ENCODE measurements around the gene HOXA3. TPM values are rescaled to one million over a fixed set of nuclear protein-coding genes. Genes with fewer than 3 reads are reported as not detected.

HOXA3 gene
- total RNA-seq, 6 donors from 2014 or later: 0.20 to 11.4 (median 3.5) TPM

DNA sequence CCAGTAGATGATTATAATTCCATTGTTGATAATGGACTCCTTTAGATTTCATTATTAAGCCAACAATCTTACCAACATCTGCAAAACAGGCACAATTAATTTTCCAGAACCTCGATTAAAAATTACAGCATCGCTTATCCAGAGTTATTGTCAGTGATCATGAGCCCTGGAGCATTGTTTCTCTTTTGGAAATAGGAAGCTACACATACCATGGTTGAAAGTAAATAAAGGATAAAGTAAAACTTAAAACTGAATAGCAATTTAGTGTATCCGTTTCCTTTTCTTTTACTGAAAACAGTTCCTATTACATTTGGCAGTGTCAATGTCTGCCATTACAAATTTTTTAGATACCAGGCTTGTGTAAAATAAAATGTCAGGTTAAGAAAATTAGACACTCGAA, 40.0 kb downstream of the HOXA3 start:
- TF ChIP-seq POLR2A (IDR thresholded peaks at IDR 0.05) (no peak), POLR2AphosphoS5 (IDR thresholded peaks at IDR 0.05) (no peak), EP300 (IDR thresholded peaks at IDR 0.05) (no peak)
- TF ChIP-seq, protein P1, sequence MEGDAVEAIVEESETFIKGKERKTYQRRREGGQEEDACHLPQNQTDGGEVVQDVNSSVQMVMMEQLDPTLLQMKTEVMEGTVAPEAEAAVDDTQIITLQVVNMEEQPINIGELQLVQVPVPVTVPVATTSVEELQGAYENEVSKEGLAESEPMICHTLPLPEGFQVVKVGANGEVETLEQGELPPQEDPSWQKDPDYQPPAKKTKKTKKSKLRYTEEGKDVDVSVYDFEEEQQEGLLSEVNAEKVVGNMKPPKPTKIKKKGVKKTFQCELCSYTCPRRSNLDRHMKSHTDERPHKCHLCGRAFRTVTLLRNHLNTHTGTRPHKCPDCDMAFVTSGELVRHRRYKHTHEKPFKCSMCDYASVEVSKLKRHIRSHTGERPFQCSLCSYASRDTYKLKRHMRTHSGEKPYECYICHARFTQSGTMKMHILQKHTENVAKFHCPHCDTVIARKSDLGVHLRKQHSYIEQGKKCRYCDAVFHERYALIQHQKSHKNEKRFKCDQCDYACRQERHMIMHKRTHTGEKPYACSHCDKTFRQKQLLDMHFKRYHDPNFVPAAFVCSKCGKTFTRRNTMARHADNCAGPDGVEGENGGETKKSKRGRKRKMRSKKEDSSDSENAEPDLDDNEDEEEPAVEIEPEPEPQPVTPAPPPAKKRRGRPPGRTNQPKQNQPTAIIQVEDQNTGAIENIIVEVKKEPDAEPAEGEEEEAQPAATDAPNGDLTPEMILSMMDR (IDR thresholded peaks at IDR 0.05): no peak
- H3K27ac ChIP-seq: peak overlapping the region in 3 of 4 donors; percentile 60 to 95 (median 92)
- no peak for ATAC-seq (ENCODE audit: low FRiP score in 2 of 2)
- peaks cover 16 to 34% (median 30%) of the 10 kb centered on the region in 4 donors for H3K4me1 ChIP-seq
- no peaks in the 10 kb centered on the region for H3K9me3 ChIP-seq
- peaks cover 0 to 3% (median 0%) of the 10 kb centered on the region in 4 donors for H3K27me3 ChIP-seq
- no peaks in the 10 kb centered on the region for H3K36me3 ChIP-seq
- peak overlapping the region in 1 of 4 donors; percentile 72 for H3K4me3 ChIP-seq
- DNase-seq: no peak
- 25 to 41% methylated on average over 4 of the region's 4 CpGs for WGBS, 2 donors

DNA sequence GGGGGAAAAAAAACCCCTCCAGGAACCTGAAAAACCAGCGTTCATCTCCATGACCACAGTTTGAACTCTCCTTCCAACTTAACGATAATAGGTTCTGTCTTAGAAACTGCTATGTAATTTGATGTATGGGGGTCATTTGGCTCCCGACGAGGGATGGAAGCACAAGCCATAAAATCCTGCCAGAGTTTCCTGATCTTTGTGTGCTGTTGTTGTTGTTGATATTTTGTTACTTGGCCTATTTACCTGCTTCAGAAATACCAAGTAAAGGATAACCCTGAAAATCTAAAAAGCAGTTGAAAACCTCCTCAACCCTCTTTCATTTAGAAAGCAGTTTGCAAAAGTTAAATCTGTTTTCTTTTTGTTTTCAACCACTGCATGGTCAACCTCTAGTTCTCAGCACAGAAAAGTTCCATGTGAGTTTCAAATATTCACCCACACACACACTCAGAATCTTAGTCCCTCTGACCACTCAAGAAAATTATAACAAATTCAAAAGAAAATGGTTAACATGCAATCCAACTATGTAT, 40.6 kb downstream of the HOXA3 start:
- TF ChIP-seq EP300 (IDR thresholded peaks at IDR 0.05) (no peak), POLR2A (IDR thresholded peaks at IDR 0.05) (no peak), POLR2AphosphoS5 (IDR thresholded peaks at IDR 0.05) (no peak)
- TF ChIP-seq, protein P1 (IDR thresholded peaks at IDR 0.05): no peak

DNA sequence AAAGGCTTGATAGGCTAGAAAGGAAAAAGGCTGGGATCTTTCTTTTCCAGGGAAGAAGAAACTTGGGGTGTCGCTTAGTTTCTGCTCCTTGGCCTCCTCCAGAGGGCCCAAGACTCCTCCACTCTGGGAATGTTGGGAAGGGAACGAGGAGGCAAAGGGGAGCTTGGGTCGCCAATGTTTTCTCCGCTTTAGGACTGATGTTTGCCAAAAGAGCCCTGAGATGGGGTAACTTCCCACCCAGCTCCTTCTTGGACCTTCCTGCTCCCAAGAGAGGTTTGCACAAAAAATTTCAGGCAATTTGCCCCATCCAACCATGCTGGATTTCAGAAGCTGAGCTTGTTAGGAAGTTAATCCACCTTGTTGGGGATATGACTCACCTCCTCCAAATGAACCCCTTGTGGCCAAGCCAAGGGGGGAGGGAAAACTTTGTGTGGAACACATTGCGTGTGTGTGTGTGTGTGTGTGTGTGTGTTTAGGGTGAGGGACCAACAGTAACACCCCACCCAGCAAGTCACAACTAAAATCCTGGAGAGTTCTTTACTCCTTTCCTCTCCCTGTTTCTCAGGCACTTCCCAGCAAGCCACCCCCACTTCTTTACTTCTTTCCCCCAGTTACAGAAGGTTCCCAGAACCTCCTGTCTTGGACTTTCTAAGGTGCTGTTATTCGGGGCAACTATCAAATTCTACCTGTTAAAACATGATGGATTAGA, 41.2 kb downstream of the HOXA3 start:
- 45 to 68% methylated on average over 6 of the region's 6 CpGs for WGBS, 2 donors
- Histone ChIP-seq H3K4me1 (peaks cover 16 to 37% (median 35%) of the 10 kb centered on the region in 4 donors), H3K9me3 (no peaks in the 10 kb centered on the region), H3K36me3 (no peaks in the 10 kb centered on the region), H3K27ac (peak overlapping the region; percentile 44 to 95 (median 60)), H3K27me3 (peaks cover 0 to 3% (median 0%) of the 10 kb centered on the region in 4 donors), H3K4me3 (peak overlapping the region in 2 of 4 donors; percentile 27 to 72)
- ATAC-seq (ENCODE audit: low FRiP score in 2 of 2) (peak in 1 of 2 donors; percentile 22), DNase-seq (no peak)
- TF ChIP-seq POLR2AphosphoS5 (IDR thresholded peaks at IDR 0.05): peak in 1 of 2 donors; percentile 67
- no peak for TF ChIP-seq POLR2A (IDR thresholded peaks at IDR 0.05)
- TF ChIP-seq EP300 (IDR thresholded peaks at IDR 0.05): no peak
- TF ChIP-seq, protein P1 (IDR thresholded peaks at IDR 0.05): no peak

More for the DNA sequence above, 40.6 kb downstream of the HOXA3 start:
- peak overlapping the region; percentile 44 to 95 (median 60) for H3K27ac ChIP-seq
- H3K4me3 ChIP-seq: peak overlapping the region in 1 of 4 donors; percentile 72
- ATAC-seq (ENCODE audit: low FRiP score in 2 of 2) (no peak), DNase-seq (no peak)
- no peaks in the 10 kb centered on the region for H3K36me3 ChIP-seq
- 36 to 57% methylated on average over 4 of the region's 4 CpGs for WGBS, 2 donors
- no peaks in the 10 kb centered on the region for H3K9me3 ChIP-seq
- H3K27me3 ChIP-seq: peaks cover 0 to 3% (median 0%) of the 10 kb centered on the region in 4 donors
- peaks cover 16 to 37% (median 34%) of the 10 kb centered on the region in 4 donors for H3K4me1 ChIP-seq

DNA sequence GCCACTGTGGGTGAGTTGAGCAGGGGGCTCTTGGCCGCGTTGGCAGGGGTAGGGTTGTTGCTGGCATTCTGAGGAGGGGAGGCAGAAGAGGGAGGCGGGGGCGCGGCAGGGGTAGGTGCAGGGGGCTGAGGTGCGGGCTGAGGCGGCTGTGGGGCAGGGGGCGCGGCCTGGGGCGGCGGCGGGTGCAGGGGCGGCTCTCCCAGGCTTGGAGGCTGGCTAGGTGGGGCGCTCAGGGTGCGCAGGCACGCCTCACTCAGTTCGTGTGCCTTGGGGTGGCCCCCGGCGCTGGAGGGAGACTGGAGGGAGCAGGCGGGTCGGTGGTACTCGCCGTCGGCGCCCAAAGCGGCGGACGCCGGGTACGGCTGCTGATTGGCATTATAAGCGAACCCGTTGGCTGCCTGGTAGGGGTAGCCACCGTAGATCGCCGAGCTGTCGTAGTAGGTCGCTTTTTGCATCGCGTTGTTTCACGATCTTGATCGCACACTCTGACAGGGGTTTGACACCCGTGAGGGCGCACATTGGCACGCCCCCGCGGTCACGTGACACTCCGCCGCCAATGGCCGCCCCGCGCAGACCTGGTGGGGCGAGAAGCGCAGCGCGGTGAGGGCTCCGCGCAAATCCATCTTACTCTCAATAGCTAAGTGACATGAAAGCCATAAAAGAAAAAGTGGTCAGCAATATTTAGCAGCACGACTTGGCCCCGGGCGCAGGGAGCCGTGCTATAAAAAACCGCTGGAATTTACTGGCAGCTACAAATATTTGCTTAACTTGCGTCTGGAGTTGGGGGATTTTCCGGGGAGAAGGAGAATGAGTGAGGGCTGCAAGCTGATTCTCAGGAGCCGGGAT, 42.0 kb downstream of the HOXA3 start:
- Histone ChIP-seq H3K27ac (peak overlapping the region; percentile 60 to 95 (median 76)), H3K4me1 (peaks cover 16 to 38% (median 35%) of the 10 kb centered on the region in 4 donors), H3K36me3 (no peaks in the 10 kb centered on the region), H3K27me3 (peaks cover 0 to 3% (median 0%) of the 10 kb centered on the region in 4 donors), H3K9me3 (no peaks in the 10 kb centered on the region), H3K4me3 (peak overlapping the region in 2 of 4 donors; percentile 20 to 27)
- peak in 1 of 2 donors; percentile 93 for DNase-seq
- ATAC-seq (ENCODE audit: low FRiP score in 2 of 2): peak in 1 of 2 donors; percentile 55
- TF ChIP-seq POLR2AphosphoS5 (IDR thresholded peaks at IDR 0.05): peak in 1 of 2 donors; percentile 45
- no peak for TF ChIP-seq EP300 (IDR thresholded peaks at IDR 0.05)
- TF ChIP-seq POLR2A (IDR thresholded peaks at IDR 0.05): no peak
- 62 to 75% methylated on average over 53 to 66 of the region's 66 CpGs for WGBS, 2 donors
